Activated T-cell treated with anti-CD3 and anti-CD28 coated beads, Interleukin-2, amount 50 U/mL, for 4 hours (primary cell): ENCODE measurements around the gene HRH2. TPM values are rescaled to one million over a fixed set of nuclear protein-coding genes. Genes with fewer than 3 reads are reported as not detected.

Source experiments
- ATAC-seq, 2 donors: fragments of 200-7000 bp; cut with Tn5 transposase; one replicate each; pipeline ENCODE4 v1.10.0; 2021
- DNase-seq: peaks from one replicate; pipeline ENCODE4 v3.0.0-alpha.2; 2020
- H3K27me3 Mint-ChIP-seq: one replicate; pipeline ENCODE4 v1.8.0; 2021; ENCODE audit warnings: low read depth, mixed read lengths
- H3K36me3 Mint-ChIP-seq: one replicate; pipeline ENCODE4 v1.8.0; 2022; ENCODE audit warnings: mixed read lengths; ENCODE audit not compliant: insufficient read depth
- H3K4me1 Mint-ChIP-seq: one replicate; pipeline ENCODE4 v1.8.0; 2021; ENCODE audit warnings: low read depth, mixed read lengths
- H3K4me3 Mint-ChIP-seq: one replicate; pipeline ENCODE4 v1.8.0; 2021; ENCODE audit warnings: mild to moderate bottlenecking, moderate library complexity, mixed read lengths
- H3K9me3 Mint-ChIP-seq: one replicate; pipeline ENCODE4 v1.8.0; 2021; ENCODE audit warnings: mixed read lengths
- total RNA-seq, 3 donors: library from RNA; stranded (reverse); gene quantifications; one replicate each; pipeline ENCODE4 v1.2.1, GENCODE V29; 2021

HRH2 gene
- total RNA-seq, 3 donors from 2014 or later, result 25.3 to 56.1 (median 31.1) TPM

- Mint-ChIP-seq H3K27me3 (no peaks in the 10 kb centered on the region), H3K4me3 (no peak overlapping the region), H3K9me3 (no peaks in the 10 kb centered on the region), H3K36me3 (peaks cover 14% of the 10 kb centered on the region), H3K4me1 (peaks cover 44% of the 10 kb centered on the region)
- DNase-seq (no peak), ATAC-seq (no peak)
Observed at GRCh38 chr5:175675873-175676272, 18.0 kb downstream of the HRH2 start.

- Mint-ChIP-seq H3K27me3 (no peaks in the 10 kb centered on the region), H3K9me3 (no peaks in the 10 kb centered on the region), H3K4me3 (no peak overlapping the region), H3K36me3 (peaks cover 16% of the 10 kb centered on the region), H3K4me1 (peaks cover 34% of the 10 kb centered on the region)
- ATAC-seq (no peak), DNase-seq (no peak)
Observed at GRCh38 chr5:175677571-175677970, 19.7 kb downstream of the HRH2 start.

- H3K4me3 Mint-ChIP-seq, result no peak overlapping the region
Observed at GRCh38 chr5:175678074-175678473, 20.2 kb downstream of the HRH2 start.

GRCh38 chr5:175679411-175679810, 21.5 kb downstream of the HRH2 start:
- H3K36me3 Mint-ChIP-seq, result peaks cover 25% of the 10 kb centered on the region
- no peak for ATAC-seq
- peaks cover 27% of the 10 kb centered on the region for H3K4me1 Mint-ChIP-seq
- no peaks in the 10 kb centered on the region for H3K9me3 Mint-ChIP-seq
- no peaks in the 10 kb centered on the region for H3K27me3 Mint-ChIP-seq
- DNase-seq, result no peak
- no peak overlapping the region for H3K4me3 Mint-ChIP-seq

More at GRCh38 chr5:175678074-175678473, 20.2 kb downstream of the HRH2 start:
- Mint-ChIP-seq H3K36me3 (peaks cover 20% of the 10 kb centered on the region), H3K4me1 (peaks cover 30% of the 10 kb centered on the region), H3K9me3 (no peaks in the 10 kb centered on the region), H3K27me3 (no peaks in the 10 kb centered on the region)
- ATAC-seq (no peak), DNase-seq (no peak)

GRCh38 chr5:175680020-175680419, 22.1 kb downstream of the HRH2 start:
- peaks cover 26% of the 10 kb centered on the region for H3K36me3 Mint-ChIP-seq
- DNase-seq (no peak), ATAC-seq (no peak)
- H3K4me3 Mint-ChIP-seq, result no peak overlapping the region
- H3K27me3 Mint-ChIP-seq, result no peaks in the 10 kb centered on the region
- H3K4me1 Mint-ChIP-seq, result peaks cover 28% of the 10 kb centered on the region
- no peaks in the 10 kb centered on the region for H3K9me3 Mint-ChIP-seq

GRCh38 chr5:175680463-175680862, 22.6 kb downstream of the HRH2 start:
- ATAC-seq, result no peak
- H3K27me3 Mint-ChIP-seq, result no peaks in the 10 kb centered on the region
- H3K36me3 Mint-ChIP-seq, result peaks cover 29% of the 10 kb centered on the region
- DNase-seq, result no peak
- H3K9me3 Mint-ChIP-seq, result no peaks in the 10 kb centered on the region
- H3K4me3 Mint-ChIP-seq, result no peak overlapping the region
- peaks cover 25% of the 10 kb centered on the region for H3K4me1 Mint-ChIP-seq

GRCh38 chr5:175681045-175681967, 23.4 kb downstream of the HRH2 start:
- DNase-seq (no peak), ATAC-seq (no peak)
- Mint-ChIP-seq H3K27me3 (no peaks in the 10 kb centered on the region), H3K4me3 (no peak overlapping the region), H3K4me1 (peaks cover 23% of the 10 kb centered on the region), H3K36me3 (peaks cover 29% of the 10 kb centered on the region), H3K9me3 (no peaks in the 10 kb centered on the region)

- Mint-ChIP-seq H3K4me3 (no peak overlapping the region), H3K9me3 (no peaks in the 10 kb centered on the region), H3K4me1 (peaks cover 21% of the 10 kb centered on the region), H3K27me3 (no peaks in the 10 kb centered on the region), H3K36me3 (peaks cover 27% of the 10 kb centered on the region)
- ATAC-seq, result no peak
- DNase-seq, result no peak
Observed at GRCh38 chr5:175681968-175682340, 24.1 kb downstream of the HRH2 start.

GRCh38 chr5:175682664-175683063, 24.8 kb downstream of the HRH2 start:
- peaks cover 27% of the 10 kb centered on the region for H3K36me3 Mint-ChIP-seq
- ATAC-seq, result no peak
- H3K9me3 Mint-ChIP-seq, result no peaks in the 10 kb centered on the region
- H3K4me1 Mint-ChIP-seq, result peaks cover 15% of the 10 kb centered on the region
- no peak for DNase-seq
- H3K4me3 Mint-ChIP-seq, result no peak overlapping the region
- no peaks in the 10 kb centered on the region for H3K27me3 Mint-ChIP-seq

- Mint-ChIP-seq H3K27me3 (no peaks in the 10 kb centered on the region), H3K36me3 (peaks cover 29% of the 10 kb centered on the region), H3K4me1 (peaks cover 10% of the 10 kb centered on the region), H3K9me3 (no peaks in the 10 kb centered on the region), H3K4me3 (no peak overlapping the region)
- DNase-seq, result no peak
- no peak for ATAC-seq
Observed at GRCh38 chr5:175683231-175683630, 25.4 kb downstream of the HRH2 start.

GRCh38 chr5:175683921-175684320, 26.1 kb downstream of the HRH2 start:
- ATAC-seq (no peak), DNase-seq (no peak)
- H3K9me3 Mint-ChIP-seq, result no peaks in the 10 kb centered on the region
- peaks cover 11% of the 10 kb centered on the region for H3K4me1 Mint-ChIP-seq
- no peak overlapping the region for H3K4me3 Mint-ChIP-seq
- H3K36me3 Mint-ChIP-seq, result peaks cover 30% of the 10 kb centered on the region
- H3K27me3 Mint-ChIP-seq, result no peaks in the 10 kb centered on the region

- no peaks in the 10 kb centered on the region for H3K27me3 Mint-ChIP-seq
- no peak for DNase-seq
- no peaks in the 10 kb centered on the region for H3K9me3 Mint-ChIP-seq
- H3K4me1 Mint-ChIP-seq, result peaks cover 10% of the 10 kb centered on the region
- no peak for ATAC-seq
- peaks cover 27% of the 10 kb centered on the region for H3K36me3 Mint-ChIP-seq
- no peak overlapping the region for H3K4me3 Mint-ChIP-seq
Observed at GRCh38 chr5:175684931-175685330, 27.1 kb downstream of the HRH2 start.

- H3K4me1 Mint-ChIP-seq, result peaks cover 14% of the 10 kb centered on the region
- no peaks in the 10 kb centered on the region for H3K27me3 Mint-ChIP-seq
Observed at GRCh38 chr5:175685701-175686350, 28.0 kb downstream of the HRH2 start.

GRCh38 chr5:175686396-175686795, 28.5 kb downstream of the HRH2 start:
- ATAC-seq (no peak), DNase-seq (no peak)
- Mint-ChIP-seq H3K36me3 (peaks cover 32% of the 10 kb centered on the region), H3K27me3 (no peaks in the 10 kb centered on the region), H3K9me3 (no peaks in the 10 kb centered on the region), H3K4me1 (peaks cover 17% of the 10 kb centered on the region), H3K4me3 (no peak overlapping the region)

More at GRCh38 chr5:175685701-175686350, 28.0 kb downstream of the HRH2 start:
- ATAC-seq (no peak), DNase-seq (no peak)
- Mint-ChIP-seq H3K4me3 (no peak overlapping the region), H3K9me3 (no peaks in the 10 kb centered on the region), H3K36me3 (peaks cover 30% of the 10 kb centered on the region)

GRCh38 chr5:175686826-175687225, 29.0 kb downstream of the HRH2 start:
- peaks cover 32% of the 10 kb centered on the region for H3K36me3 Mint-ChIP-seq
- H3K4me3 Mint-ChIP-seq, result no peak overlapping the region

More at GRCh38 chr5:175686826-175687225, 29.0 kb downstream of the HRH2 start:
- Mint-ChIP-seq H3K27me3 (no peaks in the 10 kb centered on the region), H3K4me1 (peaks cover 17% of the 10 kb centered on the region), H3K9me3 (no peaks in the 10 kb centered on the region)
- no peak for ATAC-seq
- no peak for DNase-seq
